HG02981 (cell line): ENCODE data around the gene AMIGO2.

Experiments used
- ATAC-seq: cut with Tn5 transposase; IDR thresholded peaks from one replicate; pipeline ENCODE4 v1.9.1; 2021; ENCODE audit warnings: mild to moderate bottlenecking, moderate library complexity; ENCODE audit not compliant: unreplicated experiment

The AMIGO2 gene

DNA sequence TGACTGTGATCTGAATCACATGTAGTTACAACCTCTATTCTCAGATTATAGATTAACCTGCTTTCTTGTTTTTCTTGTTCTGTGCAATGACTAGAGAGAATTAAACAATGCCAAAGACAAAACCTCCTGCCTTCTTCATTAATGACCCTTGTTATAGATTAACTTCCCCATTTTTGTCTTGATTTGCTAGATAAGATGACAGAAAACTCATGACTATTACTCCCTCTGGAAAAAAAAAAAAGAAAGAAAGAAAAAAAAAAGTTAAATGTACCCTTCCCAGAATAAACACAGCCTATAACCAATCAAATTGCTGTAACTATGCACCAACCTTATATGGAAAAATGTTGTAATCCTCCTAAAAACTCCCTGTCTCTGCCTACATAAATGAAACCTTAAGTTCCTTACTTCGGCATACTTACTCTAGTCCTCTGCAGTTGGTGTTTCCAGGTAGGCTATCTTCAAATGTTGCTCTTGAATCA lies 41.5 kb downstream of the AMIGO2 start:
- no peak for ATAC-seq

DNA sequence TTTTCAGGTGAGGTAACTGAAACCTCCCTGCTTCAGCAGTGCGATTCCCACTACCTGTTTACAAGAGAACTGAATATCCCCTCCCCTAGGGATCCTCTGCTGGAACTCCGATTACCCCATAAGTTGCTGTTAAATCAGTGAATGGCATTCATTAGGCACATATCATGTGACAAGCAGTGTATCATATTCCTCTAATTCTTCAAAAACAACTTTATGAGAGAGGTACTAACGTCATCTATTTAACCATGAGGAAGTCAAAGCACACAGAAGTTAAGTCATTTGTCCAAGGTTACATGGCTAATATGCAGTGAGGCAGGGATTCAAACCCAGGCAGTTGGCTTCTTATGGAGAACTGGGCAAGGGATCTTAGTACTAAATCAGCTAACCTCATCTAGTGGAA lies 44.3 kb downstream of the AMIGO2 start:
- no peak for ATAC-seq

DNA sequence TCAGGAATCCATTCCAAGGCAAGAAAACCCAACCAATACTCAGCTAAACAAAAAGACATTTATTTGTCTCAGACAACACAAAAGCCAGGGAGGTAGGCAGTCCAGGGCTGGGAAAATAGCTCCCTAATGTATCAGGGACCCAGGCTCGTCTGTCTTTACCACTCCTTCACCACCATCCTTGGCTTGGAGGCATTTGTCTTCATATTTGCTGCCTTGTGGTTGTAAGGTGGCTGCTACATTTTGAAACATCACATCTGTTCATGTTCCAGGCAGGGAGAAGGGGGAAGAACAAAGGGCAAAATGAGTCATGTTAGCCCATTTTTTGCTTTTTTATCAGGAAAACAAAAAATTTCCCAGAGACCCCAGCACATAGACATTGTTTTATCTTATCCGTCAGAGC lies 45.1 kb downstream of the AMIGO2 start:
- ATAC-seq = no peak

DNA sequence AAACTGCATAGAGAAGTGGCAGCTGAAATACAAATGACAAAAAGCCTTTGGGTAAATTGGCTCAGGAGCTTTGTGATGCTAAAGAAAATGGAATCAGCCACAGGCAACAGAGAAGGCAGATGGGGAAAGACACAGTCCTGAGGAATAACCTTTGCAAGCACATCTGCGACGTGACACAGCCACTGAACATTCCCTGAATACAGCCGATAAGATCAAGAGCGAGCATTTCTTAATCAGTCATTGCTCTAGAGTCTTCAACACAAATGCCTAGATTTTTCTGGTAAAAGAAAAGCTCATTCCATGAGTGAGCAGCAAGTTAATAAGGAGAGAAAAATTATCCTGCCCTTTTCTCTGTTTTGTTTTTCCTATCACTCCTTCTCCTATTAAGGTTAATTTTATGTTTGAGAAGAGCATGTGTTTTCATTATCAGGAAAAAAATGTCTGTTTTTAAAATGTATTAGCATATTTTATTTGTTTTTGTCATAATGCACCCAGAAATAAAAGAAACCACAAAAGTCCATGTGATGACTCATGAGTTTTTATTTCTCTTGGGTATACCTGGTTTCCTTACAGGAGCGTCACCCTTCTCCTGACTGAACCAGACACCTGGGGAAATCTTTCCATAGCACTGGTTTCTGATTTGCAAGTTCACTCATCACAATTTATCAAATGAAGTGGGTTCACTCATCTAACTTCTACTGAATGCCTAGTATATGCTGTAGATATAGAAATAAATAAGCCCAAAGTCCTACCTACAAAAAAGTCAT lies 45.8 kb downstream of the AMIGO2 start:
- ATAC-seq = no peak

DNA sequence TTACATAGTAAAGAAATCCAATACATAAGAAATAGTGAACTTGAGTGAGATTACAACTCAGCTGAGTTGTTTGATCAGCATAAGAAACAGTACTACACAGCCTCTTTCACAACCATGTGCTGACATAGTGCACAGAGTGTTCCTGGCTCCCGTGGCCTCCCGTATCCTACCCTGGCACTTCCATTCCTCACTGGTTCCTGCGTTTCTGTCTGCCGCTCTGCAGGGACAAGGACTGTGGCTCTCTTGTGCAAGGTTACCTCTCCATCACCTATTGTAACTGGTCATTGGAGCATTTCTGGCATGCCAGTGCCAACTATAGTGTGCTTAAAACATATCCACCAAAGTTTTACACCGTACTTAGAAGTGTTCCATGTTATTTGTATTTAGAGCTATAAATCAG lies 46.7 kb downstream of the AMIGO2 start:
- no peak for ATAC-seq

DNA sequence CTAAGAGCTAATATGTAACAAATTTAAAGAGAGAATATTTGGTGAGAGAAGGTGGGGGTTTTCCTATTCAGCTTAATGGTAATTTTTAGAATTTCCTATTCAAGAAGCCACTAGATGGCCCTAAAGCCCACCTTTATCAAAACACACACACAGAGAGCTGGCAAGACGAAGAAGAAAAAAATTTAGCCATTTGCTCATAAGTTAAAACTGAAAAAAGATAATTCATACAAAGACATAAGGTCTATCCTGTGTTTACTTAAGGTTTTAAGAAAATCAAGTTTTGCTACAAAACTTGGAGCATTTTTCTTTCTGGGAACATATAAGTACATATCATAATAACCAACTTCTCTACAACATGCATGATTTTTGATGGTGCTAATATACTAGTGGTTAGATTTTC lies 47.1 kb downstream of the AMIGO2 start:
- ATAC-seq = no peak

DNA sequence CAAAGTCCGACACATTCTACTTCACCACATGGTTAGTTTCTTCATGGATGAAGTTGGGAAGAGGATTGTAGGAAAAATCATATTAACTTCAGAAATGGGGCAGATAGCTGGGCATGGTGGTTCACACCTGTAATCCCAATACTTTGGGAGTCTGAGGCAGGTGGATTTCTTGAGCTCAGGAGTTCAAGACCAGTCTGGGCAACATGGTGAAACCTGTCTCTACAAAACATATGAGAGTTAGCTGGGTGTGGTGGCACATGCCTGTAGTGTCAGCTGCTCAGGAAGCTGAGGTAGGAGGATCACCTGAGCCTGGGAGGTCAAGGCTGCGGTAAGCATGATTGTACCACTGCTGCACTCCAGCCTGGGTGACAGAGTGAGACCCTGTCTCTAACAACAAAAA lies 49.9 kb downstream of the AMIGO2 start:
- ATAC-seq = no peak

DNA sequence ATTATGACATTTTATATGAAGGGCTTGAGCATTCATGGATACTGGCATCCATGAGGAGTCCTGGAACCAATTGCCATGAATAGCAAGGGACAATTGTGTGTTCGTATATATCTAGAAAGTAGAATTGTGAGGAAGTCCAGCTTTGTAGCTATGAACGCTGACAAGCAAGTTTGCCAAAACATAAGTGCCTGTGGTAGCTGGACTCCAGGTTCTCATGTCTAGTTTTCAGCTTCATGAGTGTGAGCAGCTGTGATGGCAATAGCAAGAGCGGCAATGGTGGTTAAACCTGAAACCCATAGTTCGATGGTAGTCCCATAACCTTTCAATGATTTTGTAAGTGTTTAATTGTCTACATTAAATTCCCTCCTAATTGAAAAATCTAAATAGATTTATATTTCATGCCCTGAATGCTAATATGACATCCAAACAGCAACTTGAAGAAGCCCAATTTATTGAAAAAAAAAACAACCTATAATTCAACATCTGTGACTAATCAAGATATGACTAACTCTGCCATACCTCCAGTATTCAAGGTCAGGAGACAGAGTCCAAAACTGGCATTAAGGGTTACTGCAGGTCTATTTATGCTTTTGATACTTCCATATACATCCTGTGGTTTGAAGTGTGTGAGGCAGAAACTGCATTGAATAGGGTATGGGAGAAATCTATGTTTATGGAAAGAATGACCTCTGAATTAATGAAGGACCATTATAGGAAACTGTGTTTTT lies 50.6 kb downstream of the AMIGO2 start:
- ATAC-seq = no peak

DNA sequence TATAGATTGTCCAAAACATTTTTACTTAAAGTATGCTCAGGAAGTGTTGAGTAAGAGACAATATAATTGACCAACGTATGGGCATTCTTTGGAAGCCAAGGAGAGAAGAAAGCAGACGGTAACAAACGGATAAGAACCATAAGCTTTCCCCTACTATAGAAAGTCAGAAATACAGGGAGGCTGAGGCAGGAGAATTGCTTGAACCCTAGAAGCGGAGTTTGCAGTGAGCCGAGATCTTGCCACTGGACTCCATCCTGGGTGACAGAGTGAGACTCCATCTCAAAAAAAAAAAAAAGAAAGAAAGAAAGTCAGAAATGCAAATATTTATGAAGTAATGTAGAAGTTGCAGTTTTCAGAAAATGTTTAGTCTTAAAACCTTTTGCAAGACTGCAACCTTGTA lies 51.6 kb downstream of the AMIGO2 start:
- no peak for ATAC-seq
